Cardiac muscle cell (in vitro differentiated cells and primary cell): ENCODE results near the gene UBA7. TPM values are rescaled to one million over a fixed set of nuclear protein-coding genes. Genes with fewer than 3 reads are reported as not detected.

Experiments
- DNase-seq, 2 donors: peaks; one replicate each; pipeline versions ENCODE4 v3.0.0 to v3.0.0-alpha.2; 2010 to 2017; ENCODE audit warnings: low read depth in 1 of 2, low spot score in 1 of 2
- H3K27ac ChIP-seq: fragments of 200-600 bp; sonication (generic); 2 replicates; pipeline ENCODE4 v1.5.1; 2016
- H3K27me3 ChIP-seq: fragments of 200-600 bp; sonication (generic); 2 replicates; pipeline ENCODE4 v1.6.0; 2016; ENCODE audit warnings: control low read depth
- H3K36me3 ChIP-seq: fragments of 200-600 bp; sonication (generic); 2 replicates; pipeline ENCODE4 v1.5.1; 2016; ENCODE audit warnings: control low read depth
- H3K4me1 ChIP-seq: fragments of 200-600 bp; sonication (generic); 2 replicates; pipeline ENCODE4 v1.8.1; 2017; ENCODE audit warnings: low read depth, mild to moderate bottlenecking, mixed run types
- H3K4me3 ChIP-seq: fragments of 200-600 bp; sonication (generic); 2 replicates; pipeline ENCODE4 v1.5.1; 2016; ENCODE audit warnings: mild to moderate bottlenecking
- H3K9me3 ChIP-seq: fragments of 200-600 bp; sonication (generic); 2 replicates; pipeline ENCODE4 v1.5.1; 2017; ENCODE audit warnings: low read depth, mild to moderate bottlenecking, control low read depth
- CTCF ChIP-seq: IDR thresholded peaks from 2 replicates; pipeline ENCODE4 v1.5.1; 2012; ENCODE audit warnings: low read depth, mild to moderate bottlenecking, low read length
- polyA plus RNA-seq: library from polyadenylated mRNA; unstranded; fragments of >200 nt; fragmentation: Nextera tagmentation; extraction: Ambion mirVana; gene quantifications from 2 replicates; pipeline ENCODE4 v1.2.1, GENCODE V29; 2016
- total RNA-seq: library from RNA; depleted of rRNA; stranded (reverse); fragments of >200 nt; gene quantifications from 2 replicates; pipeline ENCODE4 v1.2.3, GENCODE V29; 2016

Gene UBA7
- total and polyA plus RNA-seq, 2 experiments from 2014 or later, result 1.8 to 5.4 TPM

GRCh38 chr3:49806850-49807249 is 6.9 kb downstream of the UBA7 start:
- Histone ChIP-seq H3K27me3 (peaks cover 16% of the 10 kb centered on the region), H3K36me3 (no peaks in the 10 kb centered on the region), H3K4me1 (peaks cover 32% of the 10 kb centered on the region), H3K27ac (no peak overlapping the region), H3K9me3 (no peaks in the 10 kb centered on the region), H3K4me3 (no peak overlapping the region)
- TF ChIP-seq CTCF, result no peak
- no peak for DNase-seq

- Histone ChIP-seq H3K4me1 (peaks cover 32% of the 10 kb centered on the region), H3K4me3 (no peak overlapping the region), H3K27me3 (peaks cover 23% of the 10 kb centered on the region), H3K36me3 (no peaks in the 10 kb centered on the region), H3K27ac (peak overlapping the region; percentile 35), H3K9me3 (no peaks in the 10 kb centered on the region)
- peak in 1 of 2 donors; percentile 89 for DNase-seq
- TF ChIP-seq CTCF, result no peak
Measured at GRCh38 chr3:49805897-49806701, 7.7 kb downstream of the UBA7 start.

DNA sequence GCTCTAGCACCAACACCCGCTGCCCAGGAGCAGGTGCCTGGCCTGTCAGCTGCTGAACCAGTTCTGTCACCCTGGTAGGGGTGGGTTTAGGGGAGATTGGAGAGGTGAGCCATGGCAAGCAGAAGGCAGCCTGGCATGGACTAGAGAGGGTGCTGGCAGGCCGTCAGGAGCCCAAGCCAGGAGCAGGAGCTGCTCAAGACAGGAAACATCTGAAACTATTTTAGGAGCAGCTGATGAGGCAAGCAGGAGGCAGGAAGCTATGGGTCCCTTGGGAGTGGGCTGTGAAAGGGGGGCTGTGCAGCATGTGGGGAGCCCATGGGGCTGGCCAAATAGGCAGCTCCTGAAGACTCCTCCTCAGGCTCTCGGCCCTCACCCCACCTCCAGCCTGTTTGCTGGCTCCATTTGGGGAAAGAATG is 8.4 kb downstream of the UBA7 start:
- peaks cover 25% of the 10 kb centered on the region for H3K27me3 ChIP-seq
- no peaks in the 10 kb centered on the region for H3K36me3 ChIP-seq
- peak overlapping the region; percentile 35 for H3K27ac ChIP-seq
- no peaks in the 10 kb centered on the region for H3K9me3 ChIP-seq
- TF ChIP-seq CTCF, result no peak
- no peak overlapping the region for H3K4me3 ChIP-seq
- DNase-seq, result peak; percentile 30 to 98
- peaks cover 32% of the 10 kb centered on the region for H3K4me1 ChIP-seq

GRCh38 chr3:49804141-49805041 is 9.4 kb downstream of the UBA7 start:
- Histone ChIP-seq H3K36me3 (no peaks in the 10 kb centered on the region), H3K27ac (no peak overlapping the region), H3K4me1 (peaks cover 32% of the 10 kb centered on the region), H3K4me3 (no peak overlapping the region), H3K27me3 (peaks cover 25% of the 10 kb centered on the region), H3K9me3 (no peaks in the 10 kb centered on the region)
- DNase-seq, result no peak
- no peak for TF ChIP-seq CTCF

GRCh38 chr3:49803465-49804140 is 10.2 kb downstream of the UBA7 start:
- H3K4me3 ChIP-seq, result peak overlapping the region; percentile 77
- no peaks in the 10 kb centered on the region for H3K9me3 ChIP-seq
- H3K27ac ChIP-seq, result no peak overlapping the region
- H3K36me3 ChIP-seq, result no peaks in the 10 kb centered on the region
- H3K27me3 ChIP-seq, result peaks cover 25% of the 10 kb centered on the region
- TF ChIP-seq CTCF, result no peak
- DNase-seq, result peak in 1 of 2 donors; percentile 61
- H3K4me1 ChIP-seq, result peaks cover 32% of the 10 kb centered on the region
